GM19438 (cell line): Measurements from ENCODE around the gene PPTC7.
A peak's percentile ranks its signal among the peaks of the same experiment; 100 is the strongest.
"Not testable (repeated sequence)": the region's sequence is repeated elsewhere in the genome, so short reads cannot be mapped to it uniquely, and the experiment has no call there.

Experiments
- ATAC-seq: cut with Tn5 transposase; IDR thresholded peaks from one replicate; pipeline ENCODE4 v1.9.1; 2021; ENCODE audit warnings: low read depth; ENCODE audit not compliant: unreplicated experiment

The PPTC7 gene

DNA sequence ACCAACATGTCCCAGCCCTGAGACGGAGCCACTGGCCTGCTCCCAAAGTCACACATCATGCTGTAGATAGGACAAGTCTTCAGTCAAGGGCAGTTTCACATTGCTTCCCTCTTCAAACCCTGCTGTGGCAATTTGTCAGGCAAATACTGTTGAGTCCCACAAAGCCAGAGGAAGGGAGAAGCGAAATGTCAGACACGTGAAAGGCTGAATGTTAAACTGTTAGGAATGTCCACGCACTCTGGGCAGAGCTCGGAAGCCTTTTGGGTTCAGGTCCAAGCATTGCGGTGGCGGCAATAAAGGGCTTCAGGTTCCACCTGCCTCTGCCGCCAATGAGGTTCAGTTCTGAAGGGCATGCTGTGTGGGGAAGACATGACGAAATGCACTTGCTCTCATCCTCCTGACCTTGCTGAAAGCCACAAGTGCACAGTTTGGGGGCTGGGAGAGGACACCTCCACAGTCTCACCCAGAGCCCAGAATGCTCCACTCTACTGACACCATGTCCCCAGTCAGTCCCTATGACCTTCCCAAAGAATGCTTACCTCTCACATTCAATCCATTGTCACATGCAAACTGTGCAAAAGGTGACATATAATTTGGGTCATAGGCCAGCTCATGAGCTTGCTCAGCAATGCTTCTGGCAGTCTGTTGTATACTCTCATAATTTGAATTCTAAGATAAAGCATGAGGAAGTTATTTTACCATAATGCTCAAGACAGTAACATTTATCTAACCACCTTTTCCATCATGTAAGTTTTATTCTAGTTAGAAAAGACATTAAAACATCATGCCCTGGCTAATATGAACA is 45.3 kb downstream of the PPTC7 start:
- ATAC-seq, result no peak

DNA sequence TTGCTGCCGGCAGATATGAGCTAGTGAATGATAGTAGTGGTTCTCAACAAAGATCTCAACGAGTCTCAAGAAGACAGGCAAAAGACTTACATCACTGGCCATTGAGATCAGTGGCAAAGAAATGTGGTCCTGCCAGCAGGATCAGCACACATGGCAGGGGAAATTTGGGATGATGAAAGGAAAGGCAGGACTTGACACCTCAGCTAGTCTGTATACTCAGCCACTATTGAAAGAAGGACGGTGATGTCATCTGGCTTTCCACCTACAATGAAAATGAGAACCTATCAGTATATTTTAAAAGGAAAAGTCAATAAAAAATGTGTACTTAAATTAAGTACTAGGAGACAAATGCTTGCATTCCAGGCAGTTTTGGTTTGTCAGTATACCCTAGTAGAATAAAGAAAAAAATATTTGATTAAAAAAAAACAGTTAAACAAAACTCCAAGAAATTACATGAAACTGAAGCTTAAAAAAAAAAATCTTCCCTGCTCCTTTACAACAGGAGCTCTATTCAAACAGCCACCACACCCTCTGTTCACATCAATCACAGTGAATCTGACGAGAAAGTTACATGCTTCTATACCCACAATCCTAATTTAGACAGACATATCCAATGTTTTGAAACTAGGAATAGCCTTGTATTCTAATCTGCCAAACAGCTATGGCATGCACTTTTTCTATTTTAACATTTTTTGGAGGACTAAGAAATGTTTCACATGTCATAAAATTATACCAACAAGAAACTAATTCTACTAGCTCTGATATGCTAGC is 46.1 kb downstream of the PPTC7 start:
- ATAC-seq, result no peak

DNA sequence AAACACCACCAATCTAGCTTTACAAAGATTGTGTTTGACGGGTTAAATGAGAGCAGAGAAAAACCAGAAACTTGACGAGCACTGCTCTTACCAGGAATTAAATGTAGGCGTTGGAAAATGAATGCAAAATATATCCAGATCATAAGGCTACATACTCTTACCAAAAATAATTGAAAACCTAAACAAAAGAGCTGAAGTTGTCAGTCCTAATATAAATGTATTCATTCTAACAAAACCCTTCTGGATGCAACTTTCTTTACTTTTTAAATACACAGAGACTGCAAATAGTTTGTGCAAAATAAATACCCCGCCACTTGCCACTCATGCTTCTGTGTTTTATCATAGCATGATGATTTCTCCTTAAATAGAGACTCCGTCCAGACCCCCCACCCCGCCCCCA is 48.3 kb downstream of the PPTC7 start:
- ATAC-seq, result no peak

DNA sequence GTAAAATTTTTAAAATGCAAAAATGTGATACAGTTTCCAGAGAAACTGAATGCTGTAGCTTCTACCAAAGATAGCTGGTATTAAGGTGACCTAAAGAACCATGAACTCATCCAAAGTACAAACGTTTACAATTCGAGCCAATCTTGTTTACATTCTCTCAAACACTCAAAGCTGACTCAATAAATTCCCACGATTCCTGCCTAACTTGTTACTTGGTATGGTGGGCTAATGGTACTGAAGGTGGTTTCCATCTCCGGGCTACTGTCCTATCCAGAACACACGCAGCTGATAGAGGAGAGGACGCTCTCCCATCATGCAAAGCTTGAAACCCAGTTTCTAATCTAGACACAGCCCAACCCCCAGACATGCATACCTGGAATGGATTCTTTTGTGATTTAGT is 49.5 kb downstream of the PPTC7 start:
- no peak for ATAC-seq

DNA sequence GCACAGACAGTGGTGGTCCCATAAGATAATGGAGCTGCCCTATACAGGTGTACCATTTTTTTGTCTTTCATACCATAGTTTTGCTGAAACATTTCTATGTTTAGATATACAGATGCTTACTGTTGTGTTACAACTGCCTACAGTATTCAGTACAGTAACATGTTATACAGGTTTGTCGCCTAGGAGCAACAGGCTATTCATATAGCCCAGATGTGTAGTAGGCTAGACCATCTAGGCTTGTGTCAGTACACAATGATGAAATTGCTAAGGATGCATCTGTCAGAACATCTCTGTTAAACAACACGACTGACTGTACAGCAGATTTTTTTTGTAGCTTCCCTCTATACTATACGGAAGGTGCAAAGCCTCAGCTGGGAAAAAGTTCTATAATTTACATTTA is 50.5 kb downstream of the PPTC7 start:
- ATAC-seq, result no peak

DNA sequence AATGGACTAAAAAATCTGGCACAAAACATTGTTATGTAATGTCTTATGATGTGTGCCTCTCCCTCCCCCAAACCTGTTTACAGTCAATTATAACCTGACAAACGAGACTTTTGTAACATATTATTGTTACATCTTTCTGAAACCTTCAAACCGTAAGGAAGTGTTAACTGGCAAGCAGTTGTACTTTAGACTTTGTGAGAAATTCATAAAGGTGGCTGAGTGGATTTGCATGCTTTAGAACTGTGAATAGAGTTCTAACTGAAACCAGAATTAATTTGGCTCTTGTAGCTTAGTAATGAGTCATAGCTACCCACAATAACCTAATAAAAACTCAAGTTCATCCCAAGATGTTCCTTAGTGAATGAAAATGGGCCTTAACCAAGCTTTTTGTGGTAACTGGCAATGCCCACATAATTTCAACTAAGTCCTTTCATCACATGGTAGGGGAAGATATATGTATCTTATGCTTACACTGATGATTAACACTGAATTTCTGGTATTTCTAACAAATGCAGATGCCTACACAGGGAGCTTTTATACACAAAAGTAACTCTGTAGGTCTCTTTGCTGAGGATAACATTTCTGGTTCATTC is 51.3 kb downstream of the PPTC7 start:
- peak; percentile 80 for ATAC-seq

DNA sequence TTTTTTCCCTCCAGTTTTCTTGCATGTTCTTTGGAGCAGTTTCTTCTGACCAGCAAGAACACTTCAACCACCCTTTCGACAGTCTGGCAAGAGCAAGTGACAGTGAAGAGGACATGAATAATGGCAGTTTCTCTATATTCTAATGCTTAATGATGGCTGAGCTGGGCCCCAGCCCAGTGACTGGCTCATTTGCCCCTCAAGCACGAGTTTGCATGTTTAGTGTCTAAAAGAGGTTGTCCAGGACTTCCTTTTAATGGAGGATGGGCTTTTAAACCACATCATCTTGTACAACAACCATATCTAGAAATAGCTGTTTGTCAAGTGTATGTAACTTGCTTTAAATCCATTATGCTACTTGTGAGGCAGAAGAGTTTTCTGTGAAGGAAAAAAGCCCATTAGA is 52.6 kb downstream of the PPTC7 start:
- no peak for ATAC-seq

DNA sequence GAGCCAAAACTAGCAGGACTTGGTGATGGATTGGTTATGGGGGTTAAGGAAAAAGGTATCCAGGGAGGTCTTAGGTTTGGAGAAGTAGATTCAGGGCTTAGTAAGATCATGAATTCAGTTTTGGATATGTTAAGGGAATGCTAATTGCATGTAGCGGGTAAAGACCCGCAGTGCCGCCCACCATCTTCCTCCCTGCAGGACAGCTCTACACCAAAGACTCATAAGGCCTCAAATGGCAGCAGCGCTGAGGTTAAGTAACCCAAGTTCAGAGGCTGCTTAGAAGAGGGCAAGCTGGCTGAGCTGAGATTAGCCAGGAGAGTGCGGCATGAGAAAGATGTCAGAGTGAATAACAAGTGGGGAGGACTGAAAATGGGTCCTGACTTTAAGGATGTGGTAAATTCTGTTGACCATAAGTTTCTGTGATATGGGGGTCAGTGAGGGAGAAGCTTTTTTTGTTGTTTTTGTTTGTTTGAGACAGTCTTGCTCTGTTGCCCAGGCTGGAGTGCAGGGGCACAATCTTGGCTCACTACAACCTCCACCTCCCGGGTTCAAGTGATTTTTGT is 54.8 kb downstream of the PPTC7 start:
- no peak for ATAC-seq

DNA sequence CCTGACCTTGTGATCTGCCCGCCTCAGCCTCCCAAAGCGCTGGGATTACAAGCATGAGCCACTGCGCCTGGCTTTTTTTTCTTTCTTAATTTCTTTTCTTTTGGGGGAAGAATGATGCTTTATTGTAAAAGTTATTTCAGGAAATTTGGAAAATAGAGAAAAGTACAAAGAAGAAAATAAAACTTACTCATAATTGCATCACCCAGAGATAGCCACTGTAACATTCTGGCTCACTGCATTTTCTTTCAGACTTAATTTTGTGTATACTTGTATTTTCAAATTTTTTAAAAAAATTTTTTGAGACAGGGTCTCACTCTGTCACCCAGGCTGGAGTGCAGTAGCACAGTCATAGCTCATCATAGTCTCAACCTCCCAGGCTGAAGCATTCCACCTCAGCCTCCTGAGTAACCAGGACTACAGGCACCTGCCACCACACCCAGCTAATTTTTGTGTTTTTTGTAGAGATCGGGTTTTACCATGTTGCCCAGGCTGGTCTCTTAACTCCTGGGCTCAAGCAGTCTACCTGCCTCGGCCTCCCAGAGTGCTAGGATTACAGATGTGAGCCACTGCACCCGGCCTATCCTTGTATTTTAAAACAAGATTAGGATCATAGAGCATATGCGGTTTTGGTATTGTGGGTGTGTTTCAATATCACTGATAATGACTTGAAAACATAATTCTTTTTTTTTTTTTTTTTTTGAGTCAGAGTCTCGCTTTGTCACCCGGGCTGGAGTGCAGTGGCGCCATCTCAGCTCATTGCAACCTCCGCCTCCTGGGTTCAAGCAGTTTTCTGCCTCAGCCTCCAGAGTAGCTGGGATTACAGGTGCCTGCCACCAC is 62.0 kb downstream of the PPTC7 start:
- not testable (repeated sequence) for ATAC-seq

DNA sequence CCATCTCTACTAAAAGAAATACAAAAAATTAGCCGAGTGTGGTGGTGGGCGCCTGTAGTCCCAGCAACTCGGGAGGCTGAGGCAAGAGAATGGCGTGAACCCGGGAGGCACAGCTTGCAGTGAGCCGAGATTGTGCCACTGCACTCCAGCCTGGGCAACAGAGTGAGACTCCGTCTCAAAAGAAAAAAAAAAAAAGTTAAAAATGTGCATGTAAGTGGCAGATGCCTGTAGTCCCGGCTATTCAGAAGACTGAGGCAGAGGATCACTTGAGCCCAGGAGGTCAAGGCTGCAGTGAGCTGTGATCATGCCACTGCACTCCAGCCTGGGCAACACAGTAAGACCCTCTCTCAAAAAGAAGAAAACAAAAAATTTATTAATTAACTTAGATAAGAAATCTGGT is 65.1 kb downstream of the PPTC7 start:
- not testable (repeated sequence) for ATAC-seq

DNA sequence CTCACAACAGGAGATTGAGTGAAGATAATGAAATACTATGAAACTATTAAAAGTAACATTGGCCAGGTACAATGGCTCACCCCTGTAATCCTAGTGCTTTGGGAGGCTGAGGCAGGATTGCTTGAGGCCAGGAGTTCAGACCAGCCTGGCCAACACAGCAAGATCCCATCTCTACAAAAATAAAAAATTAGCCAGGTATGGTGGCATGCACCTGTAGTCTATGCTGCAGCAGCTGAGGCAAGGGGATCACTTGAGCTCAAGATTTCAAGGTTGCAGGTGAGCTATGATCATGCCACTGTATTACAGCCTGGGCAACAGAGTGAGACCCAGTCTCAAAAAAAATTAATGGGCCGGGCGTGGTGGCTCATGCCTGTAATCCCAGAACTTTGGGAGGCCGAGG is 66.1 kb downstream of the PPTC7 start:
- no peak for ATAC-seq

DNA sequence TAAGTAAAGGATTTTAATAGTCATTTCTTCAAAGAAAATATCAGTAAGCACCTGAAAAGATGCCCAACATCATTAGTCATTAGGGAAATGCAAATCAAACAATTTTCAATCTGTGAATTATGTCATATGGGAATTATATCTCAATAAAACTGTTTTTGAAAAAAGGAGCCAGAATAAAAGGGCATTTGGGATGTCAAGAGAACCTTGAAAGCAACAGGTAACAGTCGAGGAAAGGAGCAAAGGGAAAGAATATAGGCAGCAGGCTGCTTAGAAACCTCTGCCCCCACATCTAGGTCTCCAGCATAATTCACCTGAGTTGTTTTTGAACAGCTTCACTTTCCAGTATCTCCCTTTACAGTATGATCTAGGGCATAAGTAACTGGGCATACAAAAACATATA is 68.8 kb downstream of the PPTC7 start:
- ATAC-seq, result no peak

DNA sequence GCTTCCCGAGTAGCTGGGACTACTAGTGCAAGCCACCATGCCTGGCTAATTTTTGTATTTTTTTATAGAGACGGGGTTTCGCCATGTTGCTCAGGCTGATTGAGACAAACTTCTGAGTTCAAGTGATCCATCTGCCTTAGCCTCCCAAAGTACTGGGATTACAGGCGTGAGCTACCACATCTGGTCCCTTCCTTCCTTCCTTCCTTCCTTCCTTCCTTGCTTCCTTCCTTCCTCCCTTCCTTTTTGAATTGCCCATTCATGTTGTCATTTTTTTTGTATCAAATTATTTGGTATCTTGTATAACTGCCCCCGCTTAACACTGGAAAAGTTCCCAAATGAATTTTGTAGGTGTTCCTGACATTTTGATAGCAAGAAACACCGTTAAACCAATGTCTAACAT is 69.3 kb downstream of the PPTC7 start:
- ATAC-seq, result no peak

DNA sequence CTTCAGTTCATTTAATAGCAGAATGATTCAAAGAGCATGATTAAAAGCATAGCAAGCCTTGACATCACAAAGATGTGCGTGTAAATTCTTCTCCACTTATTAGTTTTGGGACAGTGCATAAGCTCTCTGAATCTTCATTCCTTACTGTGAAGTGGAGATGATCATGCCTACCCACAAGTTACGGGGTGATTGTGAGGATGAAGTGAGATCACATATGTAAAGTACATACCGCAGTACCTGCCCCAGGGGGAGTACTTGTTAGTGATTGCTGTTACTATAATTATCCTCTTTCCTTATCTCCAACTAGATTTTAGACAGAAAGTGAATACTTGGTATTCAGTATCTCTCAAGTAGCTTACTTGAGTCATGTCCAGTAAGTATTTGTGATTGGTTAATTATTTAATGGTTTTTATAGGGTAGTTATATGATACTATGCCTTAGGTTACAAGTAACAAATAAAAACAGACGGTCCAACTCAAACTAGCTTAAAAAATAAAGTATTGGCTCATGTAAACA is 75.0 kb downstream of the PPTC7 start:
- no peak for ATAC-seq

DNA sequence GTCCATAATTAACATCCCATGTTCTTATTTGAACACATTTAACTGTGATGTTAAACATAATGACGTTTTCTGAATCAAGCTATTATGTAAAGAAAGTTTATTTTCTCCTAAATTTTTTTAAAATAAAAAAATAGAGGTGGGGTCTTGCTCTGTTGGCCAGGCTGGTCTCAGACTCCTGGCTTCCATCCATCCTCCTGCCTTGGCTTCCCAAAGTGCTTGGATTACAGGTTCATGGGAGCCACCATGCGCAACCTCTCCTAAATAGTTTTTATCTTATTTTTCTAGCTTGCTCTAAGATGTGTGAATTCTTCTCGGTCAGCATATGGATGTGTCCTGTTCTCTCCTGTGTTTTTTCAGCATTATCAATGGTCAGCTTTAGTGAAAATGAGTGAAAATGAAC is 77.8 kb downstream of the PPTC7 start:
- no peak for ATAC-seq

DNA sequence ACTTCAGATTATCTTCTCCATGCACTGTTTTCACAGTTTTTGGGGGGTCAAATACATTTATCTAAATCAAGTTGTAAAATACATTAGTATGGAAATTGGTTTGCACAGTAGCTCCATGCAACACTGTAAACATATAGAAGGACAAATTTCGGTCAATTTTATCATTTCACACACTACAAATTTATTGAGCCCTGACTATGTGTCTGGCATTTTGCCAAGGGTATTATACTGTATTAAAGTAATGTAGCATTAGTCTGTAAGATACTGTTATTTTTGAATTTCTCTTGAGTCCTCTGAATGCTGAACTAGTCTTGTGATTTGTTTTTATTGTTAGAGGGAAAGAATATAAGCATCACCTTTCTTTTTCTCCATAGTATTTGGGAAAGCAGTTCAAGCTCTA is 79.7 kb downstream of the PPTC7 start:
- no peak for ATAC-seq

DNA sequence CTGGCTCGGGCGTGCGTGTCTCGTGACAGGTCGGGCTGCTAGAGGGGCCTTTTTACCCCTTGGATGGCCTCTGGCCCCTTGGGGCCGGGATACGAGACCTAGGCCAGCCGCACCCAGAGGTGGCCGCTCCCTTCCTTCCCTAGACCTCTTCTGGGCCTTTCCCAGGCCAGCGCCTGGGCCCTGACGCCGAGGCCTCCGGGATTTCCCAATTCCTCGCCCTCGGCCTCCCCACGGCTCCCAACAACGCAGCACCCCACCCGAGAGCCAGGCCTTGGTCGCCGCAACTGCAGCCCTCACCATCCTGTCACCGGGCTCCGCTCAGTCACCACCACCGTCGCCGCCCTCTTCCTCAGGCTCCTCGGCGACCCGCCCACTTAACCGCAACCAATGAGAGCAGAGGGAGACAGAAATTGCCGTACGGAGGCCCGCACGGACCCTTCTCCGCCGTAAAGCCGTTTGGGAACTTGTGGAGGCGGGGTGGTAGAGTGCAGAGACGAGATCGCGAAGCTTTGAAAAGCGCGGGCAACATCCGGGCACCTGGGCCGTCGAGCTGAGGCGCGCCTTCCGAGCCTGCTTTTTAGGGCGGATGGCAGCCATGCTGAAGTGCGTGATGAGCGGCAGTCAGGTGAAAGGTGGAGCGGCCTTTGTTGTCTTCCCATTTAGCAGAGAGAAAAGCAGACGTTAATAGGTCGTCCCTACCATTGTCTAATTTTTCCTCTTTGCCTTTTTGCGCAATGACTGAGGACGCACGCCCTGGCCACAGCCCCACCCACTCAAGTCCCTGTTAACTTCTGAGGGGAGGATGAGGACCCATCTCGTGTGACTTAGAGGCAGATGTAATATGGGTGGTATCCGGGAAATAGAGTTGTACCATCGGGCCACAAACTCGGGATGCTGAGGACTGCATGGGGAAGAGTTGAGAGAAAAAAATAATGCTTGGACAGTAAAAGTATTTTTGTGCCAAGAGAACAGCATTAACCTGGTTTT is 81.1 kb downstream of the PPTC7 start, which contains the start of the genes RAD9B and VPS29:
Gene RAD9B, plus strand, starts transcription at position 580 of the 987 bp plus-strand sequence. Its CDS starts 7 bp downstream, at position 587.
Gene VPS29, minus strand, starts transcription at position 360 of the 987 bp plus-strand sequence. Its CDS starts 60 bp downstream, at position 300.
- ATAC-seq, result peak; percentile 92

DNA sequence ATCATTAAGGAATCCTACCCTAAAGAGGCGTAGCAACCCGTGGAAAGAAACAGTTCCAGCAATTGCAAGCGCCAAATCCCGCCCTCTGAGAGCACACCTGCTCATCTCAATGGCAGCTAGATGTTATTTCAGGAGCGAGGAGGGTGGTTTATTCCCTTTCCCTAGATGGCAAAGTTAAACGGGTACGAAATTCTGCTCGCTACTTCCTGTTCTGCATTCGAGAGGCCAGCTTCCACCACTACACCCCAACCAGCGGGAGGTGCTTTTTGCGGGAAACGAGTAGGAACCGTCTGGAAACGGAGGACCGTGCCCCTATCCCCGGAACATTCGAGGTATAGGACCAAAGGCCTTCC is 81.7 kb downstream of the PPTC7 start:
- peak; percentile 7 for ATAC-seq
